Trophoblast cell (in vitro differentiated cells and primary cell): ENCODE results near the gene BPNT1.
A peak's percentile ranks its signal among the peaks of the same experiment; 100 is the strongest.
"Not testable (repeated sequence)": the region's sequence is repeated elsewhere in the genome, so short reads cannot be mapped to it uniquely, and the experiment has no call there.

Experiments
- DNase-seq, 2 donors: peaks; one replicate each; pipeline ENCODE4 v3.0.0-alpha.2; 2016
- H2AFZ ChIP-seq: 2 replicates; pipeline ENCODE4 v1.6.1; 2013; ENCODE audit warnings: low read length, moderate library complexity, mild to moderate bottlenecking; ENCODE audit not compliant: insufficient read depth, poor library complexity
- H2AK5ac ChIP-seq: 2 replicates; pipeline ENCODE4 v1.6.1; 2013; ENCODE audit warnings: mild to moderate bottlenecking, low read length
- H2BK120ac ChIP-seq: 2 replicates; pipeline ENCODE4 v1.6.1; 2013; ENCODE audit warnings: low read length, mild to moderate bottlenecking, moderate library complexity; ENCODE audit not compliant: insufficient read depth, poor library complexity
- H2BK12ac ChIP-seq: 2 replicates; pipeline ENCODE4 v1.6.1; 2013; ENCODE audit warnings: mild to moderate bottlenecking, low read length, moderate library complexity
- H2BK5ac ChIP-seq: 2 replicates; pipeline ENCODE4 v1.6.1; 2013; ENCODE audit warnings: low read length, low read depth, moderate library complexity, mild to moderate bottlenecking; ENCODE audit not compliant: poor library complexity
- H3K14ac ChIP-seq: 2 replicates; pipeline ENCODE4 v1.6.1; 2013; ENCODE audit warnings: mild to moderate bottlenecking, low read length
- H3K18ac ChIP-seq: 2 replicates; pipeline ENCODE4 v1.6.1; 2013; ENCODE audit warnings: mild to moderate bottlenecking, low read length
- H3K23ac ChIP-seq: 2 replicates; pipeline ENCODE4 v1.6.1; 2013; ENCODE audit warnings: low read length
- H3K27ac ChIP-seq: 2 replicates; pipeline ENCODE4 v1.5.1; 2013; ENCODE audit warnings: low read depth, mild to moderate bottlenecking, inconsistent platforms, low read length, moderate library complexity
- H3K27me3 ChIP-seq: 2 replicates; pipeline ENCODE4 v1.6.1; 2013; ENCODE audit warnings: inconsistent platforms, mild to moderate bottlenecking, low read length, moderate library complexity; ENCODE audit not compliant: insufficient read depth
- H3K36me3 ChIP-seq, 2 experiments: 1 replicate in 1 of 2; 2 replicates in 1 of 2; pipeline ENCODE4 v1.6.1; 2013; ENCODE audit warnings: low read length in 2 of 2, mild to moderate bottlenecking in 2 of 2, moderate library complexity in 1 of 2; ENCODE audit not compliant: insufficient read depth in 2 of 2, control insufficient read depth in 1 of 2
- H3K4ac ChIP-seq: 2 replicates; pipeline ENCODE4 v1.6.1; 2013; ENCODE audit warnings: low read depth, mild to moderate bottlenecking, low read length, moderate library complexity
- H3K4me1 ChIP-seq, 2 experiments: 1 replicate in 1 of 2; 2 replicates in 1 of 2; pipeline ENCODE4 v1.6.1; 2013; ENCODE audit warnings: low read length in 2 of 2, mild to moderate bottlenecking in 2 of 2, moderate library complexity in 1 of 2; ENCODE audit not compliant: insufficient read depth in 2 of 2, control insufficient read depth in 1 of 2
- H3K4me2 ChIP-seq: 2 replicates; pipeline ENCODE4 v1.6.1; 2013; ENCODE audit warnings: inconsistent platforms, mild to moderate bottlenecking, low read length, moderate library complexity
- H3K4me3 ChIP-seq: 2 replicates; pipeline ENCODE4 v1.5.1; 2013; ENCODE audit warnings: mild to moderate bottlenecking, low read depth, low read length, inconsistent platforms
- H3K79me1 ChIP-seq: one replicate; pipeline ENCODE4 v1.6.1; 2013; ENCODE audit warnings: low read length
- H3K79me2 ChIP-seq: 2 replicates; pipeline ENCODE4 v1.6.1; 2013; ENCODE audit warnings: low read length, mild to moderate bottlenecking; ENCODE audit not compliant: control insufficient read depth, insufficient read depth, poor library complexity
- H3K9ac ChIP-seq: 2 replicates; pipeline ENCODE4 v1.6.1; 2013; ENCODE audit warnings: mild to moderate bottlenecking, low read length
- H3K9me3 ChIP-seq: 2 replicates; pipeline ENCODE4 v1.6.1; 2013; ENCODE audit warnings: low read depth, mild to moderate bottlenecking, control low read depth, inconsistent platforms, low read length; ENCODE audit not compliant: insufficient read depth
- H4K12ac ChIP-seq: 2 replicates; pipeline ENCODE4 v1.6.1; 2013; ENCODE audit warnings: low read depth, mild to moderate bottlenecking, low read length, moderate library complexity
- H4K8ac ChIP-seq: 2 replicates; pipeline ENCODE4 v1.6.1; 2013; ENCODE audit warnings: low read depth, mild to moderate bottlenecking, low read length, moderate library complexity
- H4K91ac ChIP-seq: one replicate; pipeline ENCODE4 v1.6.1; 2013; ENCODE audit warnings: low read depth, mild to moderate bottlenecking, low read length, moderate library complexity
- whole genome bisulfite sequencing: extraction: QIAGEN DNeasy Blood & Tissue Kit; methylation state at CpG from one replicate; pipeline ENCODE4 v1.1.7; 2013; ENCODE audit warnings: missing lambda C conversion rate; ENCODE audit not compliant: insufficient read length, insufficient coverage; ENCODE audit errors: extremely low coverage; 5-methylcytosine and 5-hydroxymethylcytosine counted together

The BPNT1 gene

DNA sequence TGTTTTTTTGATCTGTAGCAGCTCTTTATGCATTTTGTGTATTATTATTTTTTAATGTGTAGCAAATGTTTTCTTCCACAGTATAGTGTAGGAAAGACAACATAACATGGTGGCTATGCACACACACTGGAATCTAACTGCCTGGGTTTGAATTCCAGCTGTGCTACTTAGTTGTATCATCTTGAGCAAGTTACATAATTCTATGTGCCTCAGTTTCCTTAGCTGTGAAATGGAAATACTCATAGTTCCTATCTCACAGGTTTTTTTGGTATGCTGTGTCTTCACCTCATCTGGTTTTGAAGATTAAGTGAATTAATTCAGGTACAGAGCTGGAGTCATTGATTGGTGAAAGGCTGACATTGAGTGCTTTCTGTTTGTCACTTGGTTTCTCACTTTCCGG is 3.1 kb upstream of the BPNT1 start:
- Histone ChIP-seq H2BK12ac (no peak overlapping the region), H3K4me1 (peaks cover 0 to 4% of the 10 kb centered on the region in 2 experiments)

DNA sequence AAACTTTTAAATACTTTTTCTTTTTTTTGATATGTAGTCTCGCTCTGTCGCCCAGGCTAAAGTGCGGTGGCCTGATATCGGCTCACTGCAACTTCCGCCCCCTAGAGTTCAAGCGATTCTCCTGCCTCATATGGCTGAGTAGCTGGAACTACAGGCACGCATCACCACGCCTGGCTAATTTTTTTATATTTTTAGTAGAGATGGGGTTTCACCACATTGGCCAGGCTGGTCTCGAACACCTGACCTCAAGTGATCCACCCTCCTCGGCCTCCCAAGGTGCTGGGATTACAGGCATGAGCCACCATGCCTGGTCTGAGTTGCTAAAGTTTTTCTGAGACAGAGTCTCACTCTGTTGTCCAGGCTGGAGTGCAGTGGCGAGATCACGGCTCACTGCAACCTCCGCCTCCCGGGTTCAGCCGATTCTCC is 3.3 kb downstream of the BPNT1 start:
- H3K79me2 ChIP-seq, H2BK120ac ChIP-seq, H3K36me3 ChIP-seq, H3K4ac ChIP-seq, H4K91ac ChIP-seq, H3K9ac ChIP-seq, H3K23ac ChIP-seq, H2BK12ac ChIP-seq, H3K27ac ChIP-seq, H2AFZ ChIP-seq, H2AK5ac ChIP-seq, H3K4me3 ChIP-seq, H3K18ac ChIP-seq, H3K4me2 ChIP-seq, H3K79me1 ChIP-seq, H3K27me3 ChIP-seq, H4K8ac ChIP-seq, H3K9me3 ChIP-seq, H3K4me1 ChIP-seq, H2BK5ac ChIP-seq, H4K12ac ChIP-seq, H3K14ac ChIP-seq: not testable (repeated sequence)
- no CpG with 5 or more reads among the region's 15 CpGs for WGBS
- peak in 1 of 2 donors; percentile 57 for DNase-seq

More for the DNA sequence above, 3.1 kb upstream of the BPNT1 start:
- no peak overlapping the region for H4K91ac ChIP-seq
- H4K8ac ChIP-seq: no peak overlapping the region
- no CpG with 5 or more reads among the region's 1 CpG for WGBS
- no peak overlapping the region for H2BK120ac ChIP-seq
- H3K9me3 ChIP-seq: no peaks in the 10 kb centered on the region
- no peak overlapping the region for H2AFZ ChIP-seq
- no peak overlapping the region for H3K9ac ChIP-seq
- DNase-seq: no peak
- H3K79me1 ChIP-seq: peaks cover 5% of the 10 kb centered on the region
- H3K23ac ChIP-seq: no peak overlapping the region
- no peak overlapping the region for H3K18ac ChIP-seq
- H3K27ac ChIP-seq: no peak overlapping the region
- peaks cover 6% of the 10 kb centered on the region for H3K79me2 ChIP-seq
- no peaks in the 10 kb centered on the region for H3K27me3 ChIP-seq
- H3K4me3 ChIP-seq: no peak overlapping the region
- H2AK5ac ChIP-seq: no peak overlapping the region
- H3K4me2 ChIP-seq: no peak overlapping the region
- no peak overlapping the region for H2BK5ac ChIP-seq
- no peak overlapping the region for H3K14ac ChIP-seq
- H4K12ac ChIP-seq: no peak overlapping the region
- H3K4ac ChIP-seq: no peak overlapping the region
- H3K36me3 ChIP-seq: peaks cover 3 to 7% of the 10 kb centered on the region in 2 experiments

- Histone ChIP-seq H2AFZ (no peak overlapping the region), H3K23ac (no peak overlapping the region), H3K14ac (no peak overlapping the region), H4K12ac (no peak overlapping the region), H4K8ac (no peak overlapping the region), H2BK120ac (no peak overlapping the region), H3K79me2 (peaks cover under 1% of the 10 kb centered on the region), H3K18ac (no peak overlapping the region), H3K27me3 (no peaks in the 10 kb centered on the region), H3K4me1 (no peaks in the 10 kb centered on the region), H3K9me3 (no peaks in the 10 kb centered on the region), H2BK5ac (no peak overlapping the region), H3K4me3 (no peak overlapping the region), H3K4ac (no peak overlapping the region), H3K9ac (no peak overlapping the region), H3K79me1 (no peaks in the 10 kb centered on the region), H3K36me3 (peaks cover 0 to 3% of the 10 kb centered on the region in 2 experiments), H2AK5ac (no peak overlapping the region), H3K4me2 (no peak overlapping the region), H2BK12ac (no peak overlapping the region), H3K27ac (no peak overlapping the region), H4K91ac (no peak overlapping the region)
- no CpG with 5 or more reads among the region's 1 CpG for WGBS
- DNase-seq: no peak
Measured at GRCh38 chr1:220084460-220084859, 5.1 kb downstream of the BPNT1 start.

GRCh38 chr1:220077887-220078286 is 11.7 kb downstream of the BPNT1 start:
- no peak overlapping the region for H4K12ac ChIP-seq
- no peak overlapping the region for H4K8ac ChIP-seq

More at GRCh38 chr1:220077887-220078286, 11.7 kb downstream of the BPNT1 start:
- no peak for DNase-seq
- H2AK5ac ChIP-seq: no peak overlapping the region
- no peak overlapping the region for H2BK5ac ChIP-seq
- H3K27me3 ChIP-seq: no peaks in the 10 kb centered on the region
- WGBS: no CpG with 5 or more reads among the region's 3 CpGs
- no peaks in the 10 kb centered on the region for H3K4me1 ChIP-seq
- no peak overlapping the region for H2BK120ac ChIP-seq
- H3K27ac ChIP-seq: no peak overlapping the region
- no peaks in the 10 kb centered on the region for H3K9me3 ChIP-seq
- H3K18ac ChIP-seq: peak overlapping the region; percentile 59
- H3K23ac ChIP-seq: no peak overlapping the region
- H2AFZ ChIP-seq: no peak overlapping the region
- no peak overlapping the region for H3K4me3 ChIP-seq
- no peak overlapping the region for H4K91ac ChIP-seq
- no peak overlapping the region for H3K4me2 ChIP-seq
- H3K14ac ChIP-seq: no peak overlapping the region
- H3K79me2 ChIP-seq: no peaks in the 10 kb centered on the region
- no peaks in the 10 kb centered on the region for H3K79me1 ChIP-seq
- H3K4ac ChIP-seq: no peak overlapping the region
- H3K9ac ChIP-seq: no peak overlapping the region
- H3K36me3 ChIP-seq: peaks cover 4 to 7% of the 10 kb centered on the region in 2 experiments
- no peak overlapping the region for H2BK12ac ChIP-seq
